Middle frontal gyrus (tissue), 1 donor: ENCODE data around the gene SOX4.
"Not testable (repeated sequence)": the region's sequence is repeated elsewhere in the genome, so short reads cannot be mapped to it uniquely, and the experiment has no call there.

Source experiments
- DNase-seq: peaks from one replicate; pipeline ENCODE4 v3.0.0-alpha.2; 2015; ENCODE audit warnings: low spot score; ENCODE audit errors: extremely low spot score

The SOX4 gene

DNA sequence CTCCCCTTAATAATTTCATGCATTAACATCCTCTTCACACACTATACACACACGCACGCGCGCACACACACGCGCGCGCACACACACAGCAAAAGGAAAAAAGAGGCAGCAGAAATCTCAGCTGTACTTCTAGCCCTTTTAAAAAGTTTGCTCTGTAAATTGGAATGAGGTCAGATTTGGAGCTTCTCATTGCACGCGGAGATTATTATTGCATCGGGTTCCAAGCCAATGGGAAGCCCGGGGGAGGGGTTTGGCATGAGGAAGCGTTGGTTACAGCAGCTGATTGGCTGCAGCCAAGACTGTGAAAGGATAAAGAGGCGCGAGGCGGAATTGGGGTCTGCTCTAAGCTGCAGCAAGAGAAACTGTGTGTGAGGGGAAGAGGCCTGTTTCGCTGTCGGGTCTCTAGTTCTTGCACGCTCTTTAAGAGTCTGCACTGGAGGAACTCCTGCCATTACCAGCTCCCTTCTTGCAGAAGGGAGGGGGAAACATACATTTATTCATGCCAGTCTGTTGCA lies at the start of gene SOX4:
Gene SOX4, plus strand, starts transcription at position 340 of the 515 bp plus-strand sequence. CDS start 784 bp downstream, outside the sequence.
- peak; percentile 77 for DNase-seq

DNA sequence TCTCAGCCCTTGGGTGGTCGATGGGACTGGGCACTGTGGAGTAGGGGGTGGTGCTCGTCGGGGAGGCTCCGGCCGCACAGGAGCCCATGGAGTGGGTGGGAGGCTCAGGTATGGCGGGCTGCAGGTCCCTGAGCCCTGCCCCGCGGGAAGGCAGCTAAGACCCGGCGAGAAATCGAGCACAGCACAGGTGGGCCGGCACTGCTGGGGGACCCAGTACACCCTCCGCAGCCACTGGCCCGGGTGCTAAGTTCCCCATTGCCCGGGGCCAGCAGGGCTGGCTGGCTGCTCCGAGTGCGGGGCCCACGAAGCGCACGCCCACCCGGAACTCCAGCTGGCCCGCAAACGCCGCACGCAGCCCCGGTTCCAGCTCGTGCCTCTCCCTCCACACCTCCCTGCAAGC lies 41.3 kb upstream of the SOX4 start:
- DNase-seq: not testable (repeated sequence)

DNA sequence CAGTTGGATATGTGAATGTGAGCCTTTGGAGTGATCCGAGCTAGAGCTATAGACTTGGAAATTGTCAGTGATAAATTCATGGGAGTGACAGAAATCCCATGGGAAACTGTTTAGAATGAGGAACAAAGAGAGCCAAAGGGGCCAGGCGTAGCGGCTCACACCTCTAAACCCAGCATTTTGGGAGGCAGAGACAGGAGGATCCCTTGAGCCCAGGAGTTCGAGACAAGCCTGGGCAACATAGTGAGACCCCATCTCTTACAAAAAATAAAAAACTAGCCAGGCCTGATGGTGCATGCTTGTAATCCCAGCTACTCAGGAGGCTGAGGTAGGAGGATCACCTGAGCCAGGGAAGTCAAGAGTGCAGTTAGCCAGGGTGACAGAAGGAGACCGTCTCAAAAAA lies 39.3 kb upstream of the SOX4 start:
- no peak for DNase-seq

DNA sequence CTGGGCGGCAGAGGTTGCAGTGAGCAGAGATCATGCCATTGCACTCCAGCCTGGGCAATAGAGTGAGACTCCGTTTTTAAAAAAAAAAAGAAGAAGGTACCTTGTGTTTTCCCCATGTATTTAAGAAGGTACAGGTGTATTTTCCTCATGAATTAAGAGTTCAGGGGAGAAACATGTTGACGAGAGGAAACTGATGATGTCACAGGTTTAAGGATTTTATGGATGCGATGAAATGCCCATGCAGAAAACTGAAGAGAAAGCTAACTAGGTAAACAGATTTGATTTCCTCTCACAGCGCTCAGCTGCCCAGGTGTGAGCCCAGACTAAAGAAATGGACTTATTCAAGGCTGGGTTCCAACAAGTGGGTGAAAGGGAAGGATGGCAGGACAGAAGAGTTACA lies 38.4 kb upstream of the SOX4 start:
- no peak for DNase-seq

DNA sequence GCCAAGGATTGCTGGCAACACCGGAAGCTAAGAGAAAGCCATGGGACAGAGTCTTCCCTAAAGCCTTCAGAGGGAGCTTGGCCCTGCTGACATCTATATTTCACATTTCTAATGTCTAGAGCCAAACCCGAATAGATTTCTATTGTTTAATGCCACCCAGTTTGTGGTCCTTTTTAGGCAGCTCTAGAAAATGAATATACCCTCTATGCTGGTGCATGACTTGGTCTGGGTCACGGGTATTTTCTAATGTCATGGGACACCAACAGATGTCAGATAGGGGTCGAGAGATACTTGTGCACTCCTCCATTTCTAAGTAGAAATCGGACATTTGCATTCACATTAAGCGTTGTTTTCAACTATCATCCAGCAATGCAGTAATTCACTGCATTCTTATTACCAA lies 37.0 kb upstream of the SOX4 start:
- DNase-seq: no peak

DNA sequence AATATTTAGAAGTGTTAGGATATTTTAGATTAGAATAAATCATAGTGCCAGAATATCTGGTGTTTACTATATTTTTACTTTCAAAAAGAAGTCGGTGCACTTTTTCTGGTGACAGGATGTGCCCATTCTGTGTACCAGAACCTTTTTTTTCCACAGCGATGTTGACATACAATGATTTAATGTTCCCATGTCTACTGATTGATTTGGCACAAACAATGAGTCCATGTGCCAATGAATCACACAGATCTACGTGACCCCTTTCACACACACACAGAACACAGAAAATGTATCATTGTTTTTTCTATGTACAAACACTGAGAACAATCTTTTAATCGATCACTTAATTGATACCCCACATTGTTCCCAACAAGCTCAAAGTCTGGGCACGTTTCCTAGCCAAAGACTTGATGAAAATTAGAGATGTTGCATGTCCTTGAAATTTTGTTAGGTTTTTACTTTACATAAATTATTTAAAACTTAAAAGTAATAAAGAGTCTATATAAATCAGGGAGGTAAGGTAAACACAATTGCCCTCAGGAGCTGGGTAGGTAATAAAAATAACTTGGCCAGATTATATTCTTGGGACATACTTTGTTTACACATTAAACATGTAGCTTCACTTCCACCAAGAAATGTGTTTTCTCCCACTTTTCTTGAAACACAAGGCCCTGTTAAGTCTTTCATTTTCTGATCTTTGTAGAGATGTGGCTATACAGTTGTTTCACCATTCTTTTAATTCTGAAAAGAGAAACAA lies 36.4 kb upstream of the SOX4 start:
- no peak for DNase-seq

DNA sequence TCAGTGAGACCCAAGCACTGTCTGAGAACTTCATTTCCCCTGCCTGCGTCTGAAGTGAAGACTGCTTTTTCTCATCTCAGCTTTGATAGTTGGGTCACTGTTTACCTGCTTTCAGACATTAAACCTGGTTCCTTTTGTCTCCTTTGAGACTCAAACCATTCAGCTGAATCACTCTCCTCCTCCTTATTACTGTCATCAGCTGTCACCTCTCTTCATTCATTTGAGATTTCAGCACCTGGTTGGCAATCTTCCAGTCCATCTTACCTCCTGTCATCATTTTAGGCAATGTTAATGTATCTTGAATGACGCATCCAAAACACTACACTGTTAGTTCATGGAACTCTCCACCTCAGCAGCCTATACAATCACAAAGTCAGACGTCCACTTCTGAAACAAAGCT lies 34.3 kb upstream of the SOX4 start:
- DNase-seq: no peak

DNA sequence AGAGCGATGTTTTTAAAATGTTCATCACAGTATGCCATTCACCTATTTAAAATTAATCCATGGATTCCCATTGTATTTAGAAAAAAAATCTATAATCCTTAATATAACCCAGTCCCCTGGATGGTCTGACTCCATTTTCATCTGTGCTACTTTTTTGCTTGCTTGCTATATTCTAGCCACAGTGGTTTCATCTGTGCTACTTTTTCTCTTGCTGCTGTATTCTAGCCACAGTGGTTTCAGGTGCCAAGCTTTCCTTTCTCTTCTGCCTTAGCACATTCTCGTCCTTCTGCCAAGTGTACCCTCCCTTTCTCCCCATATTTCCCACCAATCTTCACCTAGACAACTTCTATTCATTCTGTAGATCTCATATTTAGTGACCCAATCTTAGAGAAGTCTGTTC lies 33.3 kb upstream of the SOX4 start:
- DNase-seq: no peak

DNA sequence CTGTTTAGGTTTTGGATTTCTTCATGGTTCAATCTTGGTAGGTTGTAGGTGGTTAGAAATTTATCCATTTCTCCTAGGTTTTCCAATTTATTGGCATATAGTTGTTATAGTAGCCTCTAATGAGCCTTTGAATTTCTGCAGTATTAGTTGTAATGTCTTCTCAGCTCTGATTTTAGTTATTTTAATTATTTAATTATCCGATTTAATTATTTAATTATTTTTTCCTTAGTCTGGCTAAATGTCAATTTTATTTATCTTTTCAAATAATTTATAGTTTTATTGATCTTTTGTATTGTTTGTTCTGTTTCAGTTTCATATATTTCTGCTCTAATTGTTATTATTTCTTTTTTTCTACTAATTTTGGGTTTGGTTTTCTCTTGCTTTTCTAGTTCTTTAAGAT lies 28.1 kb upstream of the SOX4 start:
- DNase-seq: no peak

DNA sequence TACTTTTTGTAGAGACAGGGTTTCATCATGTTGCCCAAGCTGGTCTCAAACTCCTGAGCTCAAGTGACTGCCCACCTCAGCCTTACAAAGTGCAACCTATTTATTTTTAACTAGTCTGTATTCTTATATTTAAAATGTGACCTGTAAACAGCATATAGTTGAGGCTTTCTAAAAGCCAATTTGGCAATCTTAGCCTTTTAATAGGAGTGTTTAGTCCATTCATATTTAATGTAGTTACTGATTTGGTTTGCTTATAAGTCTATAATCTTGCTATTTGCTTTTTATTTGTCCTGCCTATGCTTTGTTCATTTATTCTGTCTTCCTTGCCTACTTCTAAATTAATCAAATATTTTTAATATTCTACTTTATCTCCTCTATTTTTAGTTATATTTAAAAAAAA lies 15.0 kb upstream of the SOX4 start:
- DNase-seq: no peak

DNA sequence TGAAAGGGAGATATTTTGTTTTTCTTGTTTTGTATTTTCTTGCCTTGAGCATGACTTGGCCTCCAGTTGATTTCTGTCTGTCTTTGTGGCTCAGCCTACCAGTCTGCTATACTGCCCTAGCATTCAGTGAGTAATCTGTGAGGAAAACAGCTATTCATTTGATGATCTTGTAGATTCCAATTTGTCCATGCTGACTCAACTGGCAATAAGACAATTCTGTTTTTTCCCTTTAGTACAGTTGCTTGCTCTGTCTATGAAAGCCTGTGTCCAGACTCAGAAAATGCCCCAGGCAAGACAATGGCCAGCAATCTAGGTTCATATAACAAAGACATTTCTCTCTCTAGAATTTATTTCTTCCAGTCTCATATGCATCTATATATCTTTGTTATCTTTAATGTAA lies 10.9 kb upstream of the SOX4 start:
- DNase-seq: no peak

DNA sequence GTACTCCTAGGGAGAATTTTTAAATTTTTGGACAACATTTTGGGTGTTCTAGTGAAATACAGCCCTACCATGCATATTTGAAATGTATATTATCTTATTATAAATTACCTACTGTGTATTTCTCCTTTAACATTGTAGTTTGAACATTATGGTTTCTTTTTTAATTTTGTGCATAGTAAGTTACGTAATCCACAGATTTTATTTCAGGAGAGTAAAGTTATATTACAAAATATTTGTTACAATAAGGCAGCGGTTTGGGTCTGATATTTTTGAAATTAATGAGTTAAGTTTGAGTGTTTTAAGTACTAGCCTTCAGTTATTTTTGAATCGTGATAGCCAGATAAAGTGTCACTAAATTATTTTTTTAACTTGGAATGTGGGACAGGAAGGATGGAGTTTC lies 7.3 kb upstream of the SOX4 start:
- DNase-seq: no peak

DNA sequence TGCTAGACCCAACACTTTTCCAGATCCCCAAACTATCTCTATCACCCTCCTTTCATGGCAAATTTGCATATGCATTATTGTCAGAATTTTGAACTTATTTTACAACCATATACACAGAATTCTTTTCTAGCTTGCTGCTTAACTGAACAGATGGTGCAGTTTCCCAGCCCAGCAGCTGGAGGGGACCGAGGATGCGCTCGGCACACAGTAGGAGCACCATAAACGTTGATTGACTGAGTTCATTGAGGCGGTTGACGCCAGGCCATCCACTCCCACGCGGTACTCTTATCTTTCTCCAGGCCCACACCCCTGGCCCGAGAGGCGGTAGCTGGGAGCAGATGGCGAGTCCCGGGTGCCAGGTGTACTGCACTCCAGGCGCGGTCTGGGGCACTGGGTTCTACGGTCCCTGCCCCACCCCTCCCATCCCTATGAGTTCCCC lies 6.8 kb upstream of the SOX4 start:
- DNase-seq: no peak

DNA sequence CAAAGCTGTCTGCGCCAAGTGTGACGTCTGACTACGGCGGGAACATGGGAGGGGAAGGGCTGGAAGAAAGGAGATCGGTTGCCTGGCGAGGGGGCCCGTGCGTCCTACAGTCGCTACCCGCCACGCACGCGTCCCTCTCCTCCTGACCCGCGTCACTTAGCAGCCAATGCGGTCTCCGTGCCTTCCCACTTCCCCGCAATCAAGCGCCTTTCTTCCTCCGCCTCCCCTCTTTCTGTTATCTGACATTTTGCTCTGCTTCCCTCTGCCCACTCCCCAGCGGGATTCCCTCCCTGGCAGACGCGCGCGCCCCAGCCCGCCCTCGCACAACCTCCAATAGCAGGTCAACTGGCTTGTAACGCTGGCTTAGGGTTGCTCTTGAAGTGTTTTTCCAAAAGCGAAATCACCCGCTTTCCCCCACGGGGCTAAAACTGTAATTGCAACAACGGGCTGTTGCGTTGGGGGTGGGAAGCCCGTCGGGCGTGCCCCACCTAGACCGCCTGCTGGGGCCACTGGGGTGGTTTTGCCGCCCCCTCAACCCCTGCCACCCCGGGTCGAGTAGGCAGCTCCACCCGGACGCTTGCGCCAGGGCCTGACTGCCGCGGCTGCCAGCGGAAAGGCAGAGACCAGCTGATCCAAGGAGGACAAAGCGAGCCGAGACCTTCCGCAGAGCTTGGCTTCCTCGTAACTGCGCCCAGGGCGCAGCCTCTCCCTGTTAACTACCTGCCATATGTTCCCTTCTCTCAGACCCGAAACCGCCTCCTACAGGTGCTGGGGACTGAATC lies 6.2 kb upstream of the SOX4 start:
- no peak for DNase-seq

DNA sequence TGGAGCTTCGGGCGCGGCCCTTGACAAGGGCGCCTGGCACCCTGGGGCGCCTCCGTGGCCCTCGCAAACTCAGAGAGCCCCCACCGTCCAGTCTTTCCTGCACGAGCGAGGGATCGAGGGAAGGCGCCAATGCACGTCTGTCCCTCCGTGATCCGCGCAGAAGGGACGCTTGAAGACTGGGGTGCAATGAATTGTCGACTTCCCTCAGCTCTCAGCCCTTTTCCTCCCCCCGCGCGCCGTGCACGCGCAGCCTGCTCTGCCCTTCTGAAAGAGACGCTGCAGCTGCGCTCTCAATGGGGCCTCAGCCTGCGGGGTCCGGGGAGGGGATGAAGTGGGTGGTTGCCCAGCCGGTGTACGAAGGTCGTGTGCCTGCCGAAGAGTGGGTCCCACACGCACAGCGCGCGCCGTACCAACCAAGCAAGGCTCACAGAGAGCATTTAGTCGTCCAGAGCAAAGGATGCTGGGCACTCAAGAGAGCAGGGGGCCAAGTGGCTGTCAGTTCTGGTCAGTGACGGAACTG lies 5.5 kb upstream of the SOX4 start:
- DNase-seq: no peak

DNA sequence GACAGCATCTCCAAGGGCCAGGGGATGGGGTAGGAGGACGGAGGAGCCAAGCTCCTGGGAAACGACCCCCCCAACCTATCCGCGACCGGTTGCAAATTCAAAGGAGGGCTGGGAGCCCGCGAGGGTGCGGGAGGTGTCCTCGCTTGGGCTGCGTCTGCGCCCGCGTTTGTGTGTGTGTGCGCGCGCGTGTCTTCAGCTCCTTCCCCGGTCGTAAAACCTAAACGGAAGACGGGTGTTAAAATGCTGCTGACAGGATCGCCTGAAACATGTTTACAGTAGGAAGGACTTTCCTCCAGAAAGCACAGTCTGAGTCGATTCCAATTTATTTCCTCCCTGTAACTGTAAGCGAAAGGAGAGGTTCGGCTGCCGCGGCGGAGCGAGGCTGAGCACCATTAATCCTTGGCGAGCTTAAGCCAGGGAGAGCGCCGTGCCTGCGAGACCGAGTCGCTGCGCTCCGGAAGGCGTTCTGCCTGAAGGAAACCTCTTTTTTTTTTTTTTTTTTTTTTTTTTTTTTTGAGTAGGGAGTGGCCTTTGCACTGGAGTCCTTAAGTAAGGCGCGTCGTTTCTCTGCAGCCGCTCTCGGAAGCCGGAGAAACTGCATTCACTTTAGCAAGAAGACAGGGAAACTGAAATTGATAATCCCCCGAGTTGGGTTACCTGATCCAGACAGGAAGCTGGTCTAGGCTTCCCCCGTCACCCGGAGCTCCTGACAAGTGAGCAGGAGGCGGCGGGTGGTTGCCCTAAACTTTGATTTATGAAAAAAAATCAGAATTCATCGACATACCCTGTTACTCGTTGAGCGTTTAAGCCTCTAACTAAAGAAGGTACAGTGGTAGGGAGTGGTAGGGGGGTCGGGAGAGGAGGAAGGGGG lies 4.8 kb upstream of the SOX4 start:
- no peak for DNase-seq

DNA sequence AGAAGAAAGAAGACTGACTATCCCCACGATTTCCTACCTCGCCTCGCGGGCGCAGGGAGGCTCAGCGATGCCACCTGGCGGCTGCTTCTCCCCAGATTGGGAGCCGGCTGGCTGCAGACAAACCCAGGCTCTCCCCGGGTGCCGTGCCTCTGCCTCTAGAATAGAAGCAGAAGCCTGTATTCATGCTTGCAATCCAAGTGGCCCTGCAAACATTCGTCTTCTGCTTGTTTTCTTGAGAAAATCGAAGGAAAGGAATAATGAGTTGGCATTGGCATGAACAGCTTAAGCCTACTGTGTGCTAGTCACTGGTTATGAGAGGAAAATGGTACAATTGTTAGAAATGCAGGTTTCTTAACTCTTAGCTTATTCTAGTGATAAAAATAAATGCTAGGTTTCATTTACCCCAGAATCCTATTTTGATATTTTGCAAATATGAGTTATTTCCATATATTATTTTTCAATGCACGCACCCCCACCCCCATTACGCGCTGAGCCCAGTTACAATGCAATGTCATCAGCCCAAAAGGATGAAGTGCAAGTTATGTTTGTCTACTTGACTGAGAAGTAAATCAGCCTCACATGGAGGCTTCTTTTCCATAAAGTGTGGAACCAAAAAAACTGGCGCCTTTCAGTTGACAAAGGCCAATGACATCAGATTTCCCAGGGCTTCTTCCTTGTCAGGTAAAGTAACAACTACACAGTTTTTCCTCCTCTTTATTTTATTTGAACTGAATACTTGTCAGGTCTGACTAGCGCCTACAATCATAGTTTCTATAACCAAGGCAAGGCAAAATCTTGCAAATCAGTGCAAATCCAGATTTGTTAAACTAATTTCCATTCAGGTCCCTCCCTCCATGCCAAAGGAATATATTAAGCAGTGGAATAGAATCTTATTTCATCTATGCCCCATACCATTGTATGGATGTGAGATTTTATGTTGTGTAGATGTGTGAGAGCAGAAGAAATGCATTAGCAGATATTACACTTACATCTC lies 3.9 kb upstream of the SOX4 start:
- DNase-seq: peak; percentile 76

DNA sequence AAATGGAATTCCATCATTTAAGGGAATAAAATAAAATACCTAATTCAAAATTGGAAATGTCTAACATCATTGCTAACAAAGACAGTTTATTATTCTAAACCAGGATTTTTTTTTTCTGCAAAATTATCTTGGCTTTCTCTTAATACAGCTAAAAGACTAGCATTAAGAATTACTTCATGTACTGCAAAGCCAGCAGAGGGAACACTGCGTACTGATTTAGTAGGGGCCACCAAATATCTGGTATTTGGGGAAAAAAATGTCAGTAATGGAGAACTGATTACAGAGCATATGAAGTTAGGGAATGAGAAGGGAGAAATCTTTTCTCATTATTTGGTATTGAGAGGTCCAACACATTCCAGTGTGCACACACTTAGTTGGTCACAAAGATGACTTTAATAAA lies 3.2 kb upstream of the SOX4 start:
- DNase-seq: no peak

DNA sequence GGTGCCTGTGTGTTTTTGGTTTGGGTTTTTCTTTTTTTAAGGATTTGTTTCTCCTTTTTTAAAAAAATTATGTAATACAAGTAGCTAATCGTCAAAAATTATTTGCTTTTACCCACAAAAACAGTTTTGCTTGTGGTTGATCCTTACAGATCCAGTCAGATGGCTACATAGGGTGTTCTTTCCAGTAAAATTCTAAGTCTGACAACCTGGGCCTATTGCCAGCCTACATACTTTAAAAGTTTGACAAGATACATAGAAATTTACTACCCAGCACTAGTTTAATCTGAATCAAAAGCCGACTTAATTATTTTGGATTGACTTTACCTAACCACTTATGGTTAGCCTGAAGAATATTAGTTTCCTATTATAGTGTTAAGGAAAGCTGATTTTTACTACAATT lies 2.1 kb upstream of the SOX4 start:
- DNase-seq: no peak

DNA sequence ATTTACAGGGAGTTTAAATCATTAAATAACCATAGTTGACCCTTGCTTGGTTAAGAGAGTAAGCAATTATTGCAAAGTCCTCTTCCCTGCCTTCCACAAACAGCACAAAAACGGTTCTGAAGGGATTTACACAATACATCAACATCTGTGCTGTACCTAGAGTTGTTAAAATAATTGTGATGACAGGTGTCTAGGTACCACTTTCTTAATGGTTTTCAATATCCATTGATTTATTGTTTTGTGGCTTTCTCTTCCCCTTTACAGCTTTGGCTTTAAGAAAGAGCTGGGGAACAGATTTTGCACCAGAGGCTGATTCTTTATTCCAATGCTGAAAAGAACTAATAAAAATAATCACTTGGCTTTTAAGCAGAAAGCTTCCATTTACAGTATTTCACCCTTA lies 598 bp upstream of the SOX4 start:
- DNase-seq: no peak
